Peyer's patch (tissue), 4 donors: ENCODE measurements around the gene C1orf35. TPM values are rescaled to one million over a fixed set of nuclear protein-coding genes. Genes with fewer than 3 reads are reported as not detected.

Experiments used
- DNase-seq, 3 donors: peaks; one replicate each; pipeline ENCODE4 v3.0.0-alpha.2; 2017 to 2019
- H3K27ac ChIP-seq, 4 donors: fragments of 200-600 bp; sonication (generic); one replicate each; pipeline ENCODE4 v1.5.1; 2016 to 2019
- H3K27me3 ChIP-seq, 2 donors: fragments of 200-600 bp; sonication (generic); one replicate each; pipeline ENCODE4 v1.5.1; 2019
- H3K36me3 ChIP-seq, 3 donors: fragments of 200-600 bp; sonication (generic); one replicate each; pipeline ENCODE4 v1.5.1; 2016 to 2019
- H3K4me1 ChIP-seq, 4 donors: fragments of 200-600 bp; sonication (generic); one replicate each; pipeline ENCODE4 v1.5.1; 2016 to 2019
- H3K4me3 ChIP-seq, 4 donors: fragments of 200-600 bp; sonication (generic); 1 replicate in 3 of 4; 2 replicates in 1 of 4; pipeline ENCODE4 v1.5.1; 2016 to 2019; ENCODE audit warnings: mild to moderate bottlenecking in 1 of 4
- H3K9me3 ChIP-seq, 4 donors: fragments of 200-600 bp; sonication (generic); one replicate each; pipeline ENCODE4 v1.5.1; 2016 to 2019; ENCODE audit warnings: mild to moderate bottlenecking in 1 of 4
- POLR2A ChIP-seq, 2 donors: fragments of 450-650 bp; IDR thresholded peaks; one replicate each; pipeline ENCODE4 v1.5.1; 2017; ENCODE audit warnings: antibody characterized with exemption in 2 of 2, mild to moderate bottlenecking in 2 of 2, moderate library complexity in 2 of 2
- total RNA-seq, 4 donors: library from RNA; depleted of rRNA; stranded (reverse); fragments of >200 nt; gene quantifications; one replicate each; pipeline ENCODE4 v1.1.0, GENCODE V29; 2016
- TF ChIP-seq, protein P1 (sequence below), 6 experiments: fragments of 450-650 bp in 4 of 6; fragments of 200-600 bp in 2 of 6; sonication (generic) in 1 of 6; IDR thresholded peaks; one replicate each; pipeline ENCODE4 v1.5.1; 2017 to 2019; ENCODE audit warnings: antibody characterized with exemption in 6 of 6, mild to moderate bottlenecking in 3 of 6, moderate library complexity in 1 of 6

C1orf35 gene
- total RNA-seq, 4 donors from 2014 or later: 6.0 to 19.8 (median 16.2) TPM

DNA sequence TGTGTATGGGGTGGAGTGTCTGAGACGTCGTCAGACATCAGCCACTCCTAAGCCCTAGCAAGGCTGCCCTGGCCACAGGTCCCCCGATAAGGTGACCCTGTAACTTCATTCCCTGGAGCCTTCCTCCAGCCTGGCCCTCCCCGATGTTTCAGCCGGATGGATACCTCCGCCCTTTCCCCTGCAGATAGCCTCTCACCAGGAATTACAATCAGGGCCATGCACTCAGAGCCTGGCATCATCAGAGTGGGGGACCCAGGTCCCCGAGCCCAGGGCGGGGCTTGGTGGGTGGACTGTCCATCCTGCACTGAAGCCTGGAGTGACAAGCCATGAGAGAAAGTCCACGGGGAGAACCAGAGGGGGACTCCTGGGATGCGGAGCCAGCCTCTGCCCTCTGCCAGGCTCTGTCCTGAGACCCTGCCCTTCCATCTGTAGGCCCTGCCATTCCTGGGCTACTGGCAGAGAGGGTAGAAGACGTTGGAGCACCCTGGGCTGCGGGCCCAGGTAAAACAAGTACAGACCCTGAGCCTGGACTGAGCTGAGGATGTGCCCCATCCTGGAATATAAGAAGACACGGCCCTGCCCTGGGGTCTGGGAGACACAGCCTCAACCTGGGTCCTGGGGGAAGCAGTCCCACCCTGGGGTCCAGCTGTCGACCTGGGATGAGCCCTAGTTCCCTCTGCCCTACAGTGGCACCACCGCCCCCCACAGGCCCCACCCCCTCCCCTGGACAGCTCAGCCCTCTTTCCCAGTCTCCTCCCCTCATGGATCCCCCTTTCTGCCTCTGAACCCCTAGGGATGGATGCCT lies 37.4 kb downstream of the C1orf35 start:
- peaks cover 0 to under 1% (median 0%) of the 10 kb centered on the region in 4 donors for H3K4me1 ChIP-seq
- no peaks in the 10 kb centered on the region for H3K27me3 ChIP-seq
- no peak overlapping the region for H3K27ac ChIP-seq
- no peak overlapping the region for H3K4me3 ChIP-seq
- peak in 2 of 3 donors; percentile 12 to 14 for DNase-seq
- H3K36me3 ChIP-seq: no peaks in the 10 kb centered on the region
- H3K9me3 ChIP-seq: no peaks in the 10 kb centered on the region
- TF ChIP-seq, protein P1, sequence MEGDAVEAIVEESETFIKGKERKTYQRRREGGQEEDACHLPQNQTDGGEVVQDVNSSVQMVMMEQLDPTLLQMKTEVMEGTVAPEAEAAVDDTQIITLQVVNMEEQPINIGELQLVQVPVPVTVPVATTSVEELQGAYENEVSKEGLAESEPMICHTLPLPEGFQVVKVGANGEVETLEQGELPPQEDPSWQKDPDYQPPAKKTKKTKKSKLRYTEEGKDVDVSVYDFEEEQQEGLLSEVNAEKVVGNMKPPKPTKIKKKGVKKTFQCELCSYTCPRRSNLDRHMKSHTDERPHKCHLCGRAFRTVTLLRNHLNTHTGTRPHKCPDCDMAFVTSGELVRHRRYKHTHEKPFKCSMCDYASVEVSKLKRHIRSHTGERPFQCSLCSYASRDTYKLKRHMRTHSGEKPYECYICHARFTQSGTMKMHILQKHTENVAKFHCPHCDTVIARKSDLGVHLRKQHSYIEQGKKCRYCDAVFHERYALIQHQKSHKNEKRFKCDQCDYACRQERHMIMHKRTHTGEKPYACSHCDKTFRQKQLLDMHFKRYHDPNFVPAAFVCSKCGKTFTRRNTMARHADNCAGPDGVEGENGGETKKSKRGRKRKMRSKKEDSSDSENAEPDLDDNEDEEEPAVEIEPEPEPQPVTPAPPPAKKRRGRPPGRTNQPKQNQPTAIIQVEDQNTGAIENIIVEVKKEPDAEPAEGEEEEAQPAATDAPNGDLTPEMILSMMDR (IDR thresholded peaks at IDR 0.05): no peak
- TF ChIP-seq POLR2A (IDR thresholded peaks at IDR 0.05): no peak

DNA sequence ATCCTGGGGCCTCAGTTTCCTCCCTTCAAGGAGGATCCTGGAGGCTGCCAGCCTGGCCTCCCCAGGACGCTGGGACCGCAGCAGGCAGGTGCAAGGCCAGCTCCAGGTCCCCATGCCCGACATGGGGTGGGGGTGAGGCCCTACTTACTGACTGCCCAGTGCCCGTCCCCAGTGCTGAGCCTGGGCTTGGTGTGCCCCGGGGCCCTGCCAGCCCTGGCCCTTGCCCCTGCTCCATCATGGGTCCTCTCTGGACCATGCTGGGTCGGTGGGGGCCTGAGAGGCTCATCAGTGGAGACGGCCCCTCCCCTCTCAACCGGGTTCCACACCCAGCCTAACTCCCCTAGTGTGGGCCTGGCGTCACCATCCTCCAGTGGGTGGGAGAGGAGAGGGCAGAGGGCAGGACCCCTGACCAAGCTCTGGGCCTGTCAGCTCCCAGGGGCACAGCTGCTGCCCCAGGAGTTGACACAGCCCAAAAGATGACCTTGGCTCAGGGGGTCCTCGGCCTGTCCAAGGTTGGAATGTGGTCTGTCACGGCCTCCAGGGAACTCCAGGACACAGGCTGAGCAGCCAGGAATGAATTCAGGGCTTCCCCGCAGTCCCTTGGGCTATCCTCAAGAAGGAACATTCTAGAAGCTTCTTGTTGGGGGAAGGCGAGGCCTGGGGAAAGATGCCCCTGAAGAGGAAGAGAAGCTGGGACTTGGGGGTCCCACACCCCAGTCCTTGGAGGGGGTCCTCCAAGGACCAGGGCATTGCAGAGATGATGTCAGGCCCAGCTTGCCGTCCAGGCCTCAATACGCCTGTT lies 38.2 kb downstream of the C1orf35 start:
- H3K4me3 ChIP-seq: no peak overlapping the region
- H3K27me3 ChIP-seq: peaks cover 0 to 6% of the 10 kb centered on the region in 2 donors
- H3K9me3 ChIP-seq: no peaks in the 10 kb centered on the region
- no peaks in the 10 kb centered on the region for H3K36me3 ChIP-seq
- peaks cover 0 to 8% (median 3%) of the 10 kb centered on the region in 4 donors for H3K4me1 ChIP-seq
- no peak for TF ChIP-seq POLR2A (IDR thresholded peaks at IDR 0.05)
- TF ChIP-seq, protein P1 (IDR thresholded peaks at IDR 0.05): no peak
- H3K27ac ChIP-seq: no peak overlapping the region
- peak in 2 of 3 donors; percentile 4 to 34 for DNase-seq

DNA sequence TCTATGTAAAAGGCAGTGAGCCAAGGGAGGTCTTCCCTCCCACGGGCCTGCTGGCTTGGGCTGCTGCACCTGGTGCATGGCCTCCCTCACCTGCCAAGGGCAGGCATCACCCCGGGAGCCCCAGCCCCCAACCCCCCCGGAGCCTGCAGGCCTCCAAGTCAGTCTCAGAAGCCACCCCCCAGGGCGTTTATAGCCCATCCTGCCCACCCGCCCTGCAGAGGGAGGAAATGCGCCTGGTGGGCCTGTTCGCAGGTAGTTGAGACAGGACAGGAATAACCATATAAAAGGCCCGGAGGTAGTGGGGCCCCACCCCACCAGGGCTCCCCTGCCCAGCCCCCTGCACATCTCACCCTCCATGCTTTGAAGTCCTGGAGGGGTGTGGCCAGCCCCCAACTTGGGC lies 38.8 kb downstream of the C1orf35 start:
- TF ChIP-seq, protein P1 (IDR thresholded peaks at IDR 0.05): no peak
- TF ChIP-seq POLR2A (IDR thresholded peaks at IDR 0.05): no peak
- H3K9me3 ChIP-seq: no peaks in the 10 kb centered on the region
- H3K4me1 ChIP-seq: peaks cover 0 to 15% (median 6%) of the 10 kb centered on the region in 4 donors
- no peak overlapping the region for H3K27ac ChIP-seq
- peaks cover 0 to 12% of the 10 kb centered on the region in 2 donors for H3K27me3 ChIP-seq
- DNase-seq: no peak
- no peaks in the 10 kb centered on the region for H3K36me3 ChIP-seq
- H3K4me3 ChIP-seq: no peak overlapping the region

DNA sequence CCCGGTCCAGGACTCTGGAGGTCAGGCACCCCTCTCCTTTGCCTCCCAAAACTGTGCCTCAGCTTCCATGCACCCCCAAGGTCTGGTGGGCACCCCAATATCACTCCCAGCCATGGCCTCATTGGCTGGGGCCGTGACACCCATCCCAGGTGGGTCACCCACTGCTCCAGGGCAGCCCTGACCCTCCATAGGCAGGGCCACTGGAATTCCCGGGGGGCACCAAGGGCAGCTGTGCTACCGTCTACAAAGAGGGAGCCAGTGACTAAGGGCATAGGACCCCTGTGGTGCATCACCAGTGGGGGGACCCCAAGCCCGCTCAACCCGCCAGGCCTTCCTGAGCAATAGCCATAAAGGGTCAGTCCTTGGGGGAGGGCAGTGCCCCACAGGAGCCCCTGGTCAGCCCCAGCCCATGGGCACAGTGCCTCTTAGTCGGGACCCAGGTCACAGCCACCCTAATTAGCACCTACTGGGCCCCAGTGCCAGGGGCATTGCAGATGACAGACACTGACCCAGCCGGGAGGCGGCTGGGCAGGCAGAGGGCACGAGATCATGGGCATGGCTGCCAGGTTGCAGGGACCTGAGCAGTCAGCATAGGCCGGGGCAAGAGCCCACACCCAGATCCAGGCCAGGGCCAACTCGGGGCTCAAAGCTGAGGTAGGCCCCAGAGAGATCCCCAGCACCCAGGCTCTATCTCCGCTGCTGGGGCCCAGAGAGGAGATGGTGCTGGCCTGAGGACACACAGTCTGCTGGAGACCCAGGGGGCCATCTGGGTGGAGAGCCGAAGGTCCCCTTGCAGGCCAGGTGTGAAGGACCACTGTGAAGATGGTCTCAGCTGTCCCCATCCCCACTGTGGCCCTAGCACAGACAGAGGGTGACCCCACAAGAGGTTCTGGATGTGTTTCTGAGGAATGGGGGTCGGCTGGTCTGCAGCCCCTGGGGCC lies 39.6 kb downstream of the C1orf35 start:
- TF ChIP-seq POLR2A (IDR thresholded peaks at IDR 0.05): no peak
- TF ChIP-seq, protein P1 (IDR thresholded peaks at IDR 0.05): no peak
- Histone ChIP-seq H3K36me3 (no peaks in the 10 kb centered on the region), H3K4me3 (no peak overlapping the region), H3K9me3 (no peaks in the 10 kb centered on the region), H3K4me1 (peaks cover 0 to 15% (median 7%) of the 10 kb centered on the region in 4 donors), H3K27ac (no peak overlapping the region), H3K27me3 (peaks cover 0 to 19% of the 10 kb centered on the region in 2 donors)
- DNase-seq: peak in 1 of 3 donors; percentile 35

DNA sequence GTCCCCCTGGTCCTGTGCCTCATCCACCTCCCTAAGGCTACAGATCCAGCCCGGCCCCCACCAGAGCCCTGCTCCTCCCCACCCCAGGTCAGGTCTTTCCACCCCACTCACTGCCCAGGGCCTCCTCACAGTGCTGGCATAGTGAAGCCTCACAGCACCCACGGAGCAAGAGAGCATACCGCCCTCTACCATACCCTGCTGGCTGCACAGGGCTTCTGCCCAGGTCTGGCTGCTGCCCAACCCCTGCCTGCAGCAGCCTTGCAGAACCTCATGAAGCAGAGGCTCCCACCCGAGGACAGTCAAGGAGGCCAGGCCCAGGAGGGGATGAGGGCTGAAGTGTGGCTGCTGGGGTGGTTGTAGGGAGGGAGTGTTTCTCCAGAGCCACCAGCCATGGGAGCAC lies 40.3 kb downstream of the C1orf35 start:
- peaks cover 0 to 19% of the 10 kb centered on the region in 2 donors for H3K27me3 ChIP-seq
- H3K4me3 ChIP-seq: no peak overlapping the region
- no peaks in the 10 kb centered on the region for H3K36me3 ChIP-seq
- TF ChIP-seq, protein P1 (IDR thresholded peaks at IDR 0.05): no peak
- no peak for TF ChIP-seq POLR2A (IDR thresholded peaks at IDR 0.05)
- DNase-seq: no peak
- H3K27ac ChIP-seq: no peak overlapping the region
- H3K9me3 ChIP-seq: no peaks in the 10 kb centered on the region
- peaks cover 0 to 15% (median 7%) of the 10 kb centered on the region in 4 donors for H3K4me1 ChIP-seq
